Skin of body (tissue), 2 donors: Measurements from ENCODE around the gene OBSL1. TPM values are rescaled to one million over a fixed set of nuclear protein-coding genes. Genes with fewer than 3 reads are reported as not detected.

ENCODE experiments used
- DNase-seq: peaks from one replicate; lab custom pipeline; 2025; lab: John Stamatoyannopoulos, UW
- total RNA-seq: library from RNA; depleted of rRNA; stranded (reverse); fragments of >200 nt; gene quantifications from one replicate; pipeline ENCODE4 v1.2.3, GENCODE V29; 2014

Gene OBSL1
- total RNA-seq, 1 donor from 2014 or later = 47.0 TPM

DNA sequence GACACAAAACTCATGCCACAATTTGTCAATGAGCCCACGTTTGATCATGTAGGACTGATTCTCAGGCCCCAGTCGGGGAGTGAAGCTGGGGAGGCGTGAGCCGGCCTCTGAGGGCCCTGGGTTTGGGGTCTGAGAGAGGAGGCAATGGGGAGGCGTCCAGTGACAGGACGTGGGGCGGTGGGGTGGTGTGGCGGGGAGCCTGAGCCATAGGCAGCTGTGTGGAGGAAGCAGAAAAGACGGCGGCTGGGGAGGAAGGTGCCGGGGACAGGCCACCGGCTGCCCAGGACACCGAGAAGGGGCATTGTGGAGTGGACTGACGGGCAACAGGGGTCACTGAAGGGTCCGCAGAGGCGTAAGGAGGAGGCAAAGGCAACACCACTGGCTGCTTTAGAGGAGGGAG, 34.9 kb downstream of the OBSL1 start:
- DNase-seq = no peak

DNA sequence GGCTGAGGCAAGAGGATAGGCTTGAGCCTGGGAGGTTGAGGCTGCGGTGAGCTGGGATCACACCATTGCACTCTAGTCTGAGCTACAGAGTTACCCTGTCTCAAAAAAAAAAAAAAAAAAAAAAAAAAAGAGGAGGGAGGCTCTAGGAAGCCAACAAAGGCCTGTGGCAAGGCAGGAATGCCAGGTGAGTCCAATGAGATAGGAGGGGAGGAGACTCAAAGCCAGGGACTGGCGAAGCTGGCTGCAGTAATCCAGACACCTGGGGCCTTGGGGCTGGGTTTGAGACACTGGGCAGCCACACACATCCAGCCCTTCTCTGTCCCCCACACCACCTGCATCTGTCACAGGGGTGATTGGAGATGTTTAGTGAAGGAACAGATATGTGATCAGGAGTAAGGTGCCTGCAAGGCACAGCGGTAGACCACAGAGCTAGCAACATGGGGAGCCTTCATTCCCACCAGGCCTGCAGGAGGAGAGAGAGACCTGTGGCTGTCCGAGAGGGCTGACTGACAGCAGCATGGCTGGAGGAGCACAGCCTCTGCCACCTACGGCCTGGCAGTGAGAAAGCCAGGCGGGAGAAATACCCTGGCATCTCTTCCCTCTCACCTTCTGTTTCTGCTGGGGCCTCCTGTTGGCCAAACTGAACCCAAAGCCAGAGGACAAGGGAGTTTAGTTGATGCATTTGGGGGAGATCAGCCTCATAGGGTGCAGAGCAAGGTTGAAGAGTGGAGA, 37.2 kb downstream of the OBSL1 start:
- no peak for DNase-seq

DNA sequence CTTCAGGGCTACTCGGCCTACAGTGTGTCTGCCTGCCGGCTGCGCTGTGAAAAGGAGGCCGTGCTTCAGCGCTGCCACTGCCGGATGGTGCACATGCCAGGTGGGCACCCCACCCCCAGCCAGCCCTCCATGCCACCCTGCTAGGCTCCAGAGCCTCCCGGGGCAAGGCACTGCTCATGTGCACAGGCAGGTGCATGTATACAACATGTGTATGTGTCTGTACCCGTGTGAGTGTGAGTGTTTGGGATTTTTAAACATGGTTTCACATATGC, 39.0 kb downstream of the OBSL1 start:
- DNase-seq = no peak

DNA sequence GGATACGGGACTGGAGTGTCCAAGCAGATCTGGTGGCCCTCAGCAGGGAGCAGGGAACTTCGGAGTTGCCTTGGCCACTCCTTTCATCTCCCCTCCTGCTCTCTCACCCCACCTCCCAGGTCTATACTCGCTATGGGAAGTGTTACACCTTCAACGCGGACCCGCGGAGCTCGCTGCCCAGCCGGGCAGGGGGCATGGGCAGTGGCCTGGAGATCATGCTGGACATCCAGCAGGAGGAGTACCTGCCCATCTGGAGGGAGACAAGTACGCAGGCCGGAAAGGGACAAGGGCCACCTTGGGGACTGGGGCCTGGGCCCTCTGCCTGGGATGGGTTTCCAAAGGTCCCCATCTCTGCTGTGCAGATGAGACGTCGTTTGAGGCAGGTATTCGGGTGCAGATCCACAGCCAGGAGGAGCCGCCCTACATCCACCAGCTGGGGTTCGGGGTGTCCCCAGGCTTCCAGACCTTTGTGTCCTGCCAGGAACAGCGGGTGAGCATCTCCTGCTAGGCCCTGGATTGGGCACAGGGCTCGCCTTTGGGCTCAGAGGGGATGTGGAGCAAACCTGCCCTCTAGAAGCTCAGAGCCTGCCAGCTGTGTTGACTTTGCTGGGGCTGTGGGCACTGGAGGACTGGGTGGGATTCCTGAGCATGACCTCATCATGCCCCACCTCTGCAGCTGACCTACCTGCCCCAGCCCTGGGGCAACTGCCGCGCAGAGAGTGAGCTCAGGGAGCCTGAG, 39.5 kb downstream of the OBSL1 start:
- DNase-seq = no peak

DNA sequence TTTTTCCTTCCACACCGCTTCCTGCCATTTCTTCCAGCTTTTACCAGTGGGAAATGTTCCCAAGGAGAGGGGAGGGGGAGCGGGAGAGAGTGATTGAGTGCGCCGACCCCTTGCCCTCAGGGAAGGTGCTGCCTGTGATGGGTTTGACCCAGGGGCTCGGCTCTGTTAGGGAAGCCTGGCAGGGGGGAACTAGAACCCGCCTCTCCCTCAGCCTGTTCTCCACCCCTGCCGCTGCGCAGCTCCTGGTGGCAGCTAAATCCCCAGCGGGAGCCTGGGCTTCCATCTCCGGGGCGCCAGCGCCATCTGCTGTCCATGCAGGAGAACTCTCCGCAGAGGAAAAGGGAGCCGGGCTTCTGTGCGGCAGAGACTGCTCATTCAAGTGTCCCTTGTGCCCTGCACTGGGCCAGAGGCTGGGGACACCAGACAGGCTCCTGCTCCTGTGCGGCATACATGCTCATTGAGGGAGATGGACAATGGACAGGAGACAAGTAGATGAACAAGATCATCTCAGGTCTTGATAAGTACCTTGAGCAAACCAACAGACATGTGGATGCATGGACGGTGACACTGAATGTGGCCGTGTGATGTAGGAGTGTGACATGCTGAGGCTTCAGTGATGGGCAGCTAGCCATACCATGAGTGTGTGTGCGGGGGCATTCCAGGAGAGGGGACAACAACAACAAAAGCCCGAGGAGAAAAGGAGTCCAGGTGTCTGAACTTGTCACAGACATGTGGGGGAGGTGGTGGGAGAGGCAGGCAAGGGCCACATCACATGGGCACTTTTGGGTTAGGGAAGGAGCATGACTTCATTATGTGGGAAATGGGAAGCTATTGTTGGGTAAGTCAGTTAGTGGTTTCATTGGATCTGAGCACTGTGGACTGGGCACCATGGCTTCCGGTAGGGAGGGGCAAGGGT, 41.0 kb downstream of the OBSL1 start:
- peak; percentile 82 for DNase-seq

DNA sequence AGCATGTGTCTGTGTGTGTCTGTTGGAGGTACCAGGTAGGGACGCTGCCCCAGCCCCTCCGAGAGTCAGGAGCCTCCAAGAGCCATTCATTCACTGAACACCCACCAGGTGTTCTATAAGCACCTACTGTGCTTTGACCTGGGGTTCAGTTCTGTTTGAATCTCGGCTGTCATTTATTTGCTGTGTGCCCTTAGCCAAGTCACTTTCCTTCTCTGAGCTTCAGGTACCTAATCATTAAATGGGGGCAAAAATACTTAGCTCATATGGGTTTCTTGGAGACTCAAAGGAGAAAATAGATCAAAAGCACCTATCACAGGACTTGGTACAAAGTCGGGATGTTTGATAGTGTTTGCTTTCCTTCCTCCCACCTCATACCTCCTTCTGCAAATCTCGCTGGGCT, 43.9 kb downstream of the OBSL1 start:
- no peak for DNase-seq

DNA sequence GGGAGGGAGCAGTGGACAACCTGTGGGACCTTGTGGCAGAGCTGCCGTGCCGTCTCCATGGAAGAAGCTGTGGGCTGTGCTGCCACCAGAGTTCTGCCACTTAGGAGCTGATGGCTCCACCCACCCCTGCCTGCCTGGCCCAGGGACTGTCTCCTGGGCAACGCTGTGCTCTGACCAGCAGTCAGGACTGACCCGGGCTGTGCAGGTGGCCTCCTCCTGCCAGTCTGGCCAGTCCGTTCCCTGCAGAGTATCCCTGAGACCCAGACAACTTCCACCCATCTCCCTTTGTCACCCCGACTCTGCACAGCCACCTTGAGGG, 44.3 kb downstream of the OBSL1 start:
- no peak for DNase-seq

DNA sequence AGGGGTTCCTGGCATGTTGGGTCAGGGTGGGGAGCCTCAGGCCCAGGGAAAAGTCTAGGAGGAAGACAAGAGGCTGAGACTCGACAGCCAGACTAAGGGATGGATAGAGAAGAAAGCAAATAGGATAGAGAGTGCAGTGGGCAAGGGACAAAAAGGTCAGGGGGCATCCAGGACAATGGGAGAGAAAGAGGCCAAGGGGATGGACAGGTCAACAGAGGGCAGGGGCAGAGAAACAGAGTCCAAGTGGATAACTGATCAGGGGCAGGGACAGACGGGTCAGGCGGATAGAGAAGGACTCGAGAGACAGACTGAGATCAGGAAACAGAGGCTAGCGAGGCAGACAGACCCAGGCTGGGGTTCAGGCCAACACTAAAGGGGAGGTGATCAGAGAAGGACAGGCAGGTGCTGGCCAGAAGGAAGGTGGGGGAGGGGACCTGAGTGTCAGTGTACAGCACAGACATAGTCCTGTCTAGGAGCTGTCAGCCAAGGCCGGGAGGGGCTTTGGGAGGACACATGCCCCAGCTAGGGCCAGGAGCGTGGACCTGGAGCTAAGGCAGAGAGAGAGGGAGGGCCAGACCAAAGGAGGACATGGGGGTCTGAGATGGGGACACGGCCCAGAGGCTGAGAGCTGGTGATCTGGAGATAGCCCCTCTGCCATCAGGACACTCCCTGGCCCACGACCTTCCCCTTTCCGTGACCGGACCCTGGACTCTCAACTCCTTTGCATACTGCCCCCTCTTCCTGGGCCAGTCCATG, 44.8 kb downstream of the OBSL1 start:
- no peak for DNase-seq

DNA sequence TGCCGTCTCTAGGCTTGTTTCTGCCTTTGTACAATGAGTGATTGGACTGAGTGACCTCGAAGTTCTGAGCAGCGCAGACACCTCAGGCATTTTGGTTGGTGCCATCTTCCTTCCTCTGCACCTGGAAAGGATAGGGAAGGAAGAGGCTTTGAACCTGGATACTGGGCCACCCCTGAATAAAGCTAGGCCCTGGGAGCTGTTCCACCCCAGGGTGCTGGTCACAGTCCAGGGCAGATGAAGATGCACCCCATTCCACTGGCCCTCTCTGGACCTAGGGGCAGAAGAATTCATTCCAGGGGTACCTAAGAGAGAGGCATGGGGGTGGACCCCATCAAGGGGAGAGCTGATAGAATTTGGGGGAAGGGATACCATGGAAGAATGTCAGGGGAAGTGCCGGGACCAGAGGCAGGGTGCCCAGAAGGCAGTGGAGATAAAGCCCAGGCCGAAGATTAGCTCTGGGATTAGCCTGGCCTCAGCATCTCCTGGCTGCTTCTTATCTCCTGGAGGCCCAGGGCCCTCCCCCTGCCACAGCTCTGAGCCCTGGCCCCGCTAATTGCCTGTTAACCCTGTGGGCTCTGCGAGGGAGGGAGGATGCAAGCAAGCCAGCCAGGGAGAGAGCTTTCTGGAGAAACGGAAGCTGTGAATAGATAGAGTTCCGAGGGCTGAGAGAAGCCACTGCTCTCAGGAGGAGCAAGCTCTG, 45.7 kb downstream of the OBSL1 start:
- DNase-seq = no peak

DNA sequence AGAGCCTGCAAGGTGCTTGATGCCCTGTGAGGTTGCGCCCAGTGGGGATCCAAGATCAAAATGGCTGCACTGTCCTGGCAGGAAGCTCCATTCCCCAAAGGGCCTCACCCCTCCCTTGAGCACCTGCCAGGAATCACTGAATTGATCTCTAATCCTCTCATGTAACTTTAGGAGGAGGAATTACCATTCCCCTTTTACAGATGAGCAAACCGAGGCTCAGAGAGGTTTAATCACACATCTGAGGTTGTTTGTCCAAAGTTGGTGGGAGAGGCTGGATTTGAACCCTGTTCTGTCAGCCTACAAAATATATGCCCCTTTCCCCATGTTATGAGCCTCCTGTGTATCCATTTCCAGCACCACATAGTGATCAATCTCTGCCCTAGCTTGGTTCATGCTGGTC, 46.5 kb downstream of the OBSL1 start:
- DNase-seq = no peak

DNA sequence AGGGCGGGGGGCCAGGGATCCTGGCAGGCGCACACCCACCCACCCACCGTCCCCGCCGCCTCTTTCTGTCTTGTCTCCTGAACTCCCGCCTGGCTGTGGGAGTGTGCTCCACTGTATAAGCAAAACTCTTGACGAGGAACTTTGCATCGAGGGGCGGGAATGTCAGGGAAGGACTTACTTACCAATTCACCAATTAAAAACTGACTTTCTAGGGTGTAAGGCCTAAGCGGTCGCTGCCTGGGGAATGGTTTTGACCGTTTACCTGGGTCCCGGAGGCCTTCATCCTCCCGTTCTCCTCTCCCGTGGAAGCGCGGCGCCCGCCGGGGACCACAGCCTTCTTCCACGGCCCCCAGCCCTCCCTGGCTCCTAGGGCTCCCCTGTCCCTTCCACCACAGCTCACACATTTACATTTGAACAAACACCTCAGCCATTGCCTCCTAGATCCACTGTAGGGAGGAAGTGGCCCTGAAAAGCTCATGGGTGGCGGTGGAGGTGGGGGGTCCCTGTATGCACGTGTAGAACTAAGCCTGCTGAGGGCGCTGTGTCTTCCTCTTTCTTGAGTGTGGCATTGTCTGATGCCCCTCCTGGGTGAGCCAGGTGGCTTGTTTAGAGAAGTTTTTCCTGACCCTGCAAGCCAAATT, 48.2 kb downstream of the OBSL1 start:
- no peak for DNase-seq

DNA sequence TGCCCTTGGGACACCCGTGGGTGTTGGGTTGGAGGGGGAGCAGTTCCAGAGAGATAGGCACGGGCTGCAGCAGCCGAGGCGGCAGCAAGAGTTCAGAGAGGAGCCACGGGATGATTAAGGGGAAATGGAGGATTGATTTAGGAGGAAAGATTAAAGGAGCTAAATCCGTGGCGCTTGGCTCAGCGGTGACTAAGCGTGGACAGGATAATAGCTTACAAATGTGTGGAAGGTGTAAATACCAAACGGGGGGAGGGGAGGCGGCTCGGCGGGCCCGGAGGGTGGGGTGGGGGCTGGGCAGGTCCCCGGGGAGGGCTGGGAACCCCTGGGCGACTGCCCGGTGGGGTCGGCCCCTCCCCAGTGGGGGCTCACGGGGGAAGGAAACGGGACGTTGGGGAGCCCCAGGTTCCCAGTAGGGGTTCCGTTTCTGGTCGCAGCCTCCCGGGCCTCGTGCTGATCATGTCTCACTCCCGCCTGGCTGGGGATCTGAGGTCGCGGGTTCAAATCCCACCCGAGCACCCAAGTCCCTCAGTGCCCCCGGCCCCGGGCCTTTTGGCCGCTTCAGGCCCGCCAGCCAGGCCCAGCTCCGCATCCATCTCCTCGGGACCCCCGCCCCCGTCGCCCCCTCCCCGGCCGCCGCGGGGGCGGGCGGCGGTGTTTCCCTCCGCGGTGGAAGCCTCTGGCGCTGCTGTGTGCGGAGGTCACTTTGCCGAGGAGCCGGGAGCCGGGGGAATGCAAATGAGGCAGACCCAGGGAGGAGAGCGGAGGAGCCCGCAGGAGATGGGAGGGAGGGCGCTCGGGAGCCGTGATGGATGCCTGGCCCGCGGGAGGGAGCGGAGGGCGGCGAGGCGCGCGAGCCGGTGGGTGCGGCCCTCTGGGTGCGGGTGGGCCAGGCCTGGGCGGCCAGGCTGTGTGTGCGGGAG, 49.0 kb downstream of the OBSL1 start:
- DNase-seq = no peak

DNA sequence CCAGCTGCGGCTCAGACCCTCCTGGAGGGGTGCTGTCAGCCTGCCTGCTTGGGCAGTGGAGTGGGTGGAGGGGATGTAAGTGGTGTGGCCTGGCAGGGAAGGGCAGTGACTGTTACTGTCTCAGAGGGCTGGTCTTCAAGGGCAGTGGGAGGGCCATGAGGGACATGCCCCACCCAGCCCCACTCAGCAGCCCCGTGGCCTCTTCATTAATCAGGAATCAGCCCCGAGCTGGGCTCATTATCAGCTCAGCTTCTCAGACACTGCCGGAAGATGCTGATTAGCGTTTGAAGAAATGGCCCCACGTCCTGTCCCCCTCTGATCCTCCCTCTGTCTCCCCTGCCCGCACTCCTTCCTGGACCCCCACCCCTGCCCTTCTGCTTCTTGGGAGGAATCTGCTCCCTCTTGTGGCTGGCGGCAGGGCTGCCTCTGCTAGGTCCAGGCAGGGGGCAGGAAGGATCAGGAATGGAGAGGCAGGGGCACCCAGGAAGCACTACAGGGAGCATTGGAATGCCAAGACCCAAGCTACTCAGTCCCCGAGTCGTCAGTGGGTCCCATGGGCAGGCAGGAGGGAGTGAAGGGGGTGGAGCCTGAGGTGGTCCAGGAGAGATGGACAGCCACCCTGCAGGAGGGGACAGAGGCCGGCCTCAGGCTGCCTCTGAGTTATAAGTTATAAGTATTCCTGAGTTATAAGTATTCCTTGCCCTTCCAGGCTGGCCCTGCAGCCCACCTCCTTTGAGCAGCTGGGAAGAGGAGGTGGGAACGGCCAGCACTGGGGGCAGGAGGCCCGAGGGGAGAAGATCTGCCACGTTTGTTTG, 50.1 kb downstream of the OBSL1 start:
- no peak for DNase-seq

DNA sequence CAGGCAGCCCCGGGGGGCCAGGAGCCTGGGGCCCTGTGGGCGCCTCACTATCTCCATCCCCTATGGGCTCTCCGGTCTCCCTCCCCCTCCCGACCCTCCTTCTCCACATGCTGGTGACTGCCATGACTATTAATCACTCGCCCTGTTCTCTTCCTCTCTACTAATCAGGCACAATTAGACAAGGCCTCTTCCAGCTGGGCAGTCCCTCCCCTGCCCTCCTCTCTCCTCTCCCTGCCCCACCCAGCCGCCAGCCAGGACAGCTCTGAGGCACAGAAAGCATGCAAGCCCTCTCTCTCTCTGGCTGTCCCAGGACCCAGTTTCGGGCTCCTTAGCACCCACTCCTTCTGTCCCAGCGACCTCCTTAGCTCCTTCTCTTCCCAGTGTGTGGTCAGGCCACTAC, 51.3 kb downstream of the OBSL1 start:
- DNase-seq = no peak

DNA sequence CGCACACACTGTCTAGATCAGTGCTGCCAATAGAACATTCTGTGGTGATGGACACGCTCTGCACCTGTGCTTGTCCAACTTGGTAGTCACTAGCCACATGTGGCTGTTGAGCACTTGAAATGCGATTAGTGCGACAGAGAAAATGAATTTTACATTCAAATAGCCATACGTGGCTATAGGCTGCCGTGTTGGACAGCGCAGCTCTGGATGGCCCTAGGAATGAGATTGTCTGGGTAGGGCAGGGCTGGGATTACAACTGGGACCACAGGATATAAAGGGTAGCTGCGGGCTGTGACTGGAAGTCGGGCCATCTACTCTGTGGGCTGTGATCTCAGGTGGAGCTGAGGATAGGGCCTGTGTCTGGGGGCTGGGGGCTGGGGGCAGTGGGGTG, 51.8 kb downstream of the OBSL1 start:
- no peak for DNase-seq

DNA sequence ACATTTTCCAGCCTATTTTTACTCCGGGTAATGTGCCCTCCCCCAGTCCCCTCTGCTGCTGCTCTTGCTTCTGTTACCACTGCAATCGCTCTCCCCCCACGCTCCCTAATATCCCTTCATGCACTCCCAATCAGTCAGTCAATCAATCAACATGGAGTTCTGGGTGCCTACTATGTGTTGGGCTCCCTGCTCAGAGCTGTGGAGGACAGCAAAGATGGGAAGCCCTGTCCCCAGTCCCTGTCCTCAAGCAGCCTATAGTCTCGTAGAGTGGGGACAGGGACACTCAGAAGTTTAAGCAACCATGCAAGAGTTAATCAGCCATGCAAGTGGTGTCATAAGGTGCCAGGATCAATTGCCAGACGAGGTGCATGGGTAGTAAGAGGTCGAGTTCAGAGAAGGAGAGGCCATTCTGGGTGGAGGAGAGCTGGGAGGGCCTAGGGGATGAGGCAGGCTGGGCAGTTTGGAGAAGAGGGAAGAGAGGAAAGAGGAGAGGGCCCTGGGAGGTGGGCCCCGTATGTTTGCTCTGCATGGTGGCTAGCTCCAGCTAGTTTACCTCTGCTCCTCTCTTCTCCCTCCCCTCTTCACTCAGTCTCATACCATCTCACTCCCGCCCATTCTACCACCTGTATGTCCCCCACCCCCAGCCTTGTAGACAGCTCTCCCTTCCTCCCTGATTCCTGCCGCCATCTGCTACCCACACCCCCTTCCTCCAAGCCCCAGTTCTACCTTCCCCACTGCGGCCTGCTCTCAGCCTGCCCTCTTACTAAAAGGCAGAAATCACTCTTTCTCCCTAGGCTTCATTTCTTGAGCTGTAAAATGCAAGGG, 53.2 kb downstream of the OBSL1 start:
- peak; percentile 69 for DNase-seq

DNA sequence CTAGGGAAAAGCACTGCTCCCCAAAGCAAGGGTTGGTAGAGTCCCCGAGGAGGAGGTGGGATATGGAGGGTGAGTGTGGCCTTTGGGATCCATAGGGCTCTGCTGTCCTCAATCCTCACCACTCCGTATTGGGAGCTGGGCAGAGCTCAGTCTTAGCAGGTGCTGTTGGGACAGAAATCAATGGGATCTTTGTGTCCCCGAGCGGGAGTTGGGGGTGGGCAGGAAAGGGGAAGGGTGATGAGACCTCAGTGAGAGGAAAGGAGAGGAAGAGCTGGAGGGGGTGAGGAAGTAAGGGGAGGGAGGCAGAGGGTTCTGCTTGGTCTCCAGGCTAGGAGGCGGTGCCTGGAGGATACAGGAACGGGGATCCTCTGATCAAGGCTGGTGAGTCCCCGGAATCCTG, 54.5 kb downstream of the OBSL1 start:
- DNase-seq = no peak
